Natural killer cell (primary cell): ENCODE measurements around the gene ALK. TPM values are rescaled to one million over a fixed set of nuclear protein-coding genes. Genes with fewer than 3 reads are reported as not detected.

Experiments used
- ATAC-seq, 3 donors: fragments of 150-1000 bp in 2 of 3; fragments of 200-7000 bp in 1 of 3; cut with Tn5 transposase; 1 replicate in 1 of 3; 2 replicates in 2 of 3; pipeline ENCODE4 v1.10.0; 2021; ENCODE audit warnings: mild to moderate bottlenecking in 2 of 3, moderate library complexity in 2 of 3
- DNase-seq, 2 donors: peaks; one replicate each; pipeline versions ENCODE4 v3.0.0 to v3.0.0-alpha.2; 2013 to 2021; ENCODE audit warnings: mixed read lengths in 1 of 2
- H3K27ac ChIP-seq: one replicate; pipeline ENCODE4 v1.5.1; 2013; ENCODE audit warnings: mild to moderate bottlenecking, low read length
- H3K27me3 ChIP-seq: one replicate; pipeline ENCODE4 v1.6.1; 2013; ENCODE audit warnings: low read length; ENCODE audit not compliant: control insufficient read depth, insufficient read depth
- H3K36me3 ChIP-seq: one replicate; pipeline ENCODE4 v1.6.1; 2013; ENCODE audit warnings: low read length; ENCODE audit not compliant: control insufficient read depth, insufficient read depth
- H3K4me1 ChIP-seq: one replicate; pipeline ENCODE4 v1.6.1; 2013; ENCODE audit warnings: low read length; ENCODE audit not compliant: control insufficient read depth, insufficient read depth
- H3K4me3 ChIP-seq: one replicate; pipeline ENCODE4 v1.5.1; 2013; ENCODE audit warnings: low read length
- H3K9me3 ChIP-seq: one replicate; pipeline ENCODE4 v1.6.1; 2013; ENCODE audit warnings: low read length; ENCODE audit not compliant: control insufficient read depth, insufficient read depth
- H3K27ac Mint-ChIP-seq, 2 donors: one replicate each; pipeline ENCODE4 v1.8.0; 2022; ENCODE audit warnings: mild to moderate bottlenecking in 2 of 2, mixed read lengths in 2 of 2, moderate library complexity in 1 of 2
- H3K27me3 Mint-ChIP-seq, 2 donors: one replicate each; pipeline ENCODE4 v1.8.0; 2022; ENCODE audit warnings: low read depth in 2 of 2, mixed read lengths in 2 of 2
- H3K36me3 Mint-ChIP-seq: one replicate; pipeline ENCODE4 v1.8.0; 2022; ENCODE audit warnings: mixed read lengths
- H3K4me1 Mint-ChIP-seq, 2 donors: one replicate each; pipeline ENCODE4 v1.8.0; 2022; ENCODE audit warnings: mixed read lengths in 2 of 2
- H3K4me3 Mint-ChIP-seq: one replicate; pipeline ENCODE4 v1.8.0; 2022; ENCODE audit warnings: mild to moderate bottlenecking, moderate library complexity, mixed read lengths
- H3K9me3 Mint-ChIP-seq, 2 donors: one replicate each; pipeline ENCODE4 v1.8.0; 2022; ENCODE audit warnings: mixed read lengths in 2 of 2
- CTCF ChIP-seq: fragments of 200-600 bp; IDR thresholded peaks from one replicate; pipeline ENCODE4 v1.8.0; 2022; ENCODE audit warnings: antibody characterized with exemption
- WGBS: methylation state at CpG from one replicate; pipeline ENCODE4 v1.1.7; 2013; ENCODE audit warnings: missing lambda C conversion rate; ENCODE audit not compliant: insufficient coverage; 5-methylcytosine and 5-hydroxymethylcytosine counted together
- intact Hi-C: fragments of 100-400 bp; cut with micrococcal nuclease; formaldehyde crosslinking; loops from one replicate; pipeline ENCODE4 v1.14.2; 2022
- total RNA-seq, 4 donors: library from RNA; stranded (reverse); fragments of 120-200 nt in 1 of 4; gene quantifications; one replicate each; pipeline versions ENCODE4 v1.2.3 to v1.2.4, GENCODE V29; 2013 to 2022

The ALK gene
- total RNA-seq, 3 donors from 2014 or later (not counting 1 experiment from before 2014, with no cell fraction given), result not detected

- Histone ChIP-seq H3K9me3 (no peaks in the 10 kb centered on the region), H3K4me3 (no peak overlapping the region), H3K27ac (no peak overlapping the region), H3K27me3 (peaks cover 8% of the 10 kb centered on the region), H3K36me3 (no peaks in the 10 kb centered on the region), H3K4me1 (no peaks in the 10 kb centered on the region)
- Mint-ChIP-seq H3K27me3 (peaks cover 30 to 50% of the 10 kb centered on the region in 2 donors), H3K36me3 (no peaks in the 10 kb centered on the region), H3K9me3 (peaks cover 0 to 3% of the 10 kb centered on the region in 2 donors), H3K27ac (no peak overlapping the region), H3K4me1 (no peaks in the 10 kb centered on the region), H3K4me3 (no peak overlapping the region)
- DNase-seq (no peak), ATAC-seq (no peak)
- WGBS, result 83% methylated on average over 10 of the region's 10 CpGs
- no peak for TF ChIP-seq CTCF
- intact Hi-C loops, result loop anchor here (5.0 kb wide), 1 partner anchor 546 kb away; no protein-coding TSS in a partner anchor
Observed at GRCh38 chr2:29296585-29296984, 624.8 kb downstream of the ALK start.

GRCh38 chr2:29295845-29296244, 625.5 kb downstream of the ALK start:
- peaks cover 8% of the 10 kb centered on the region for H3K27me3 ChIP-seq
- H3K4me1 Mint-ChIP-seq, result no peaks in the 10 kb centered on the region
- 35% methylated on average over 4 of the region's 4 CpGs for WGBS
- DNase-seq (peak in 1 of 2 donors; percentile 13), ATAC-seq (no peak)
- H3K27me3 Mint-ChIP-seq, result peaks cover 28 to 53% of the 10 kb centered on the region in 2 donors
- no peaks in the 10 kb centered on the region for H3K9me3 ChIP-seq
- H3K4me3 Mint-ChIP-seq, result no peak overlapping the region
- H3K9me3 Mint-ChIP-seq, result peaks cover 0 to 3% of the 10 kb centered on the region in 2 donors
- TF ChIP-seq CTCF, result no peak
- intact Hi-C loops, result loop anchor here (5.0 kb wide), 1 partner anchor 546 kb away; no protein-coding TSS in a partner anchor
- no peak overlapping the region for H3K4me3 ChIP-seq
- no peaks in the 10 kb centered on the region for H3K36me3 ChIP-seq
- no peak overlapping the region for H3K27ac Mint-ChIP-seq
- H3K4me1 ChIP-seq, result no peaks in the 10 kb centered on the region
- H3K27ac ChIP-seq, result no peak overlapping the region
- H3K36me3 Mint-ChIP-seq, result no peaks in the 10 kb centered on the region

- intact Hi-C loops, result no loop called here
- Histone ChIP-seq H3K4me3 (no peak overlapping the region), H3K9me3 (no peaks in the 10 kb centered on the region), H3K27ac (no peak overlapping the region), H3K36me3 (no peaks in the 10 kb centered on the region), H3K27me3 (peaks cover 2% of the 10 kb centered on the region), H3K4me1 (no peaks in the 10 kb centered on the region)
- peak in 1 of 2 donors; percentile 33 for DNase-seq
- TF ChIP-seq CTCF, result no peak
- no peak for ATAC-seq
- Mint-ChIP-seq H3K9me3 (peaks cover 0 to 3% of the 10 kb centered on the region in 2 donors), H3K4me3 (no peak overlapping the region), H3K4me1 (no peaks in the 10 kb centered on the region), H3K27ac (no peak overlapping the region), H3K36me3 (no peaks in the 10 kb centered on the region), H3K27me3 (peaks cover 26 to 55% of the 10 kb centered on the region in 2 donors)
- 16% methylated on average over 4 of the region's 5 CpGs for WGBS
Observed at GRCh38 chr2:29293830-29294438, 627.5 kb downstream of the ALK start.
